Trophoblast cell (in vitro differentiated cells and primary cell): Measurements from ENCODE around the gene SLC5A10.
"Not testable (repeated sequence)": the region's sequence is repeated elsewhere in the genome, so short reads cannot be mapped to it uniquely, and the experiment has no call there.

Experiments used
- DNase-seq, 2 donors: peaks; one replicate each; pipeline ENCODE4 v3.0.0-alpha.2; 2016
- H2AFZ ChIP-seq: 2 replicates; pipeline ENCODE4 v1.6.1; 2013; ENCODE audit warnings: low read length, moderate library complexity, mild to moderate bottlenecking; ENCODE audit not compliant: insufficient read depth, poor library complexity
- H2AK5ac ChIP-seq: 2 replicates; pipeline ENCODE4 v1.6.1; 2013; ENCODE audit warnings: mild to moderate bottlenecking, low read length
- H2BK120ac ChIP-seq: 2 replicates; pipeline ENCODE4 v1.6.1; 2013; ENCODE audit warnings: low read length, mild to moderate bottlenecking, moderate library complexity; ENCODE audit not compliant: insufficient read depth, poor library complexity
- H2BK12ac ChIP-seq: 2 replicates; pipeline ENCODE4 v1.6.1; 2013; ENCODE audit warnings: mild to moderate bottlenecking, low read length, moderate library complexity
- H2BK5ac ChIP-seq: 2 replicates; pipeline ENCODE4 v1.6.1; 2013; ENCODE audit warnings: low read length, low read depth, moderate library complexity, mild to moderate bottlenecking; ENCODE audit not compliant: poor library complexity
- H3K14ac ChIP-seq: 2 replicates; pipeline ENCODE4 v1.6.1; 2013; ENCODE audit warnings: mild to moderate bottlenecking, low read length
- H3K18ac ChIP-seq: 2 replicates; pipeline ENCODE4 v1.6.1; 2013; ENCODE audit warnings: mild to moderate bottlenecking, low read length
- H3K23ac ChIP-seq: 2 replicates; pipeline ENCODE4 v1.6.1; 2013; ENCODE audit warnings: low read length
- H3K27ac ChIP-seq: 2 replicates; pipeline ENCODE4 v1.5.1; 2013; ENCODE audit warnings: low read depth, mild to moderate bottlenecking, inconsistent platforms, low read length, moderate library complexity
- H3K27me3 ChIP-seq: 2 replicates; pipeline ENCODE4 v1.6.1; 2013; ENCODE audit warnings: inconsistent platforms, mild to moderate bottlenecking, low read length, moderate library complexity; ENCODE audit not compliant: insufficient read depth
- H3K36me3 ChIP-seq, 2 experiments: 1 replicate in 1 of 2; 2 replicates in 1 of 2; pipeline ENCODE4 v1.6.1; 2013; ENCODE audit warnings: low read length in 2 of 2, mild to moderate bottlenecking in 2 of 2, moderate library complexity in 1 of 2; ENCODE audit not compliant: insufficient read depth in 2 of 2, control insufficient read depth in 1 of 2
- H3K4ac ChIP-seq: 2 replicates; pipeline ENCODE4 v1.6.1; 2013; ENCODE audit warnings: low read depth, mild to moderate bottlenecking, low read length, moderate library complexity
- H3K4me1 ChIP-seq, 2 experiments: 1 replicate in 1 of 2; 2 replicates in 1 of 2; pipeline ENCODE4 v1.6.1; 2013; ENCODE audit warnings: low read length in 2 of 2, mild to moderate bottlenecking in 2 of 2, moderate library complexity in 1 of 2; ENCODE audit not compliant: insufficient read depth in 2 of 2, control insufficient read depth in 1 of 2
- H3K4me2 ChIP-seq: 2 replicates; pipeline ENCODE4 v1.6.1; 2013; ENCODE audit warnings: inconsistent platforms, mild to moderate bottlenecking, low read length, moderate library complexity
- H3K4me3 ChIP-seq: 2 replicates; pipeline ENCODE4 v1.5.1; 2013; ENCODE audit warnings: mild to moderate bottlenecking, low read depth, low read length, inconsistent platforms
- H3K79me1 ChIP-seq: one replicate; pipeline ENCODE4 v1.6.1; 2013; ENCODE audit warnings: low read length
- H3K79me2 ChIP-seq: 2 replicates; pipeline ENCODE4 v1.6.1; 2013; ENCODE audit warnings: low read length, mild to moderate bottlenecking; ENCODE audit not compliant: control insufficient read depth, insufficient read depth, poor library complexity
- H3K9ac ChIP-seq: 2 replicates; pipeline ENCODE4 v1.6.1; 2013; ENCODE audit warnings: mild to moderate bottlenecking, low read length
- H3K9me3 ChIP-seq: 2 replicates; pipeline ENCODE4 v1.6.1; 2013; ENCODE audit warnings: low read depth, mild to moderate bottlenecking, control low read depth, inconsistent platforms, low read length; ENCODE audit not compliant: insufficient read depth
- H4K12ac ChIP-seq: 2 replicates; pipeline ENCODE4 v1.6.1; 2013; ENCODE audit warnings: low read depth, mild to moderate bottlenecking, low read length, moderate library complexity
- H4K8ac ChIP-seq: 2 replicates; pipeline ENCODE4 v1.6.1; 2013; ENCODE audit warnings: low read depth, mild to moderate bottlenecking, low read length, moderate library complexity
- H4K91ac ChIP-seq: one replicate; pipeline ENCODE4 v1.6.1; 2013; ENCODE audit warnings: low read depth, mild to moderate bottlenecking, low read length, moderate library complexity
- WGBS: extraction: QIAGEN DNeasy Blood & Tissue Kit; methylation state at CpG from one replicate; pipeline ENCODE4 v1.1.7; 2013; ENCODE audit warnings: missing lambda C conversion rate; ENCODE audit not compliant: insufficient read length, insufficient coverage; ENCODE audit errors: extremely low coverage; 5-methylcytosine and 5-hydroxymethylcytosine counted together

Gene SLC5A10

GRCh38 chr17:19032377-19032988, 80.5 kb downstream of the SLC5A10 start:
- H2AFZ ChIP-seq, H2BK5ac ChIP-seq, H4K8ac ChIP-seq, H2AK5ac ChIP-seq, H2BK12ac ChIP-seq, H3K9ac ChIP-seq, H3K14ac ChIP-seq, DNase-seq, H3K18ac ChIP-seq, H3K4me2 ChIP-seq, H2BK120ac ChIP-seq, H3K27ac ChIP-seq, H3K79me1 ChIP-seq, H3K27me3 ChIP-seq, H3K4me3 ChIP-seq, H4K91ac ChIP-seq, H3K4ac ChIP-seq, H3K23ac ChIP-seq, H3K9me3 ChIP-seq, H4K12ac ChIP-seq, H3K79me2 ChIP-seq, H3K36me3 ChIP-seq, H3K4me1 ChIP-seq: not testable (repeated sequence)
- no CpG with 5 or more reads among the region's 24 CpGs for WGBS

GRCh38 chr17:19036186-19036585, 84.2 kb downstream of the SLC5A10 start:
- H3K4me1 ChIP-seq, H3K79me2 ChIP-seq, H2AK5ac ChIP-seq, H3K27ac ChIP-seq, H2AFZ ChIP-seq, H3K9ac ChIP-seq, H3K23ac ChIP-seq, H2BK120ac ChIP-seq, H3K36me3 ChIP-seq, H4K8ac ChIP-seq, H3K79me1 ChIP-seq, H3K4me2 ChIP-seq, H3K4ac ChIP-seq, H4K12ac ChIP-seq, H2BK12ac ChIP-seq, H3K14ac ChIP-seq, H3K9me3 ChIP-seq, H2BK5ac ChIP-seq, DNase-seq, H3K27me3 ChIP-seq, H3K4me3 ChIP-seq, H3K18ac ChIP-seq, H4K91ac ChIP-seq: not testable (repeated sequence)
- no CpG with 5 or more reads among the region's 6 CpGs for WGBS

GRCh38 chr17:19037547-19037946, 85.6 kb downstream of the SLC5A10 start:
- not testable (repeated sequence) for DNase-seq, H3K4me3 ChIP-seq, H3K27ac ChIP-seq, H3K36me3 ChIP-seq, H4K8ac ChIP-seq, H3K14ac ChIP-seq, H2AK5ac ChIP-seq, H3K23ac ChIP-seq, H3K9me3 ChIP-seq, H3K4me1 ChIP-seq, H3K9ac ChIP-seq, H2BK12ac ChIP-seq, H2AFZ ChIP-seq, H2BK120ac ChIP-seq, H4K91ac ChIP-seq, H3K27me3 ChIP-seq, H3K79me2 ChIP-seq, H4K12ac ChIP-seq, H3K4me2 ChIP-seq, H3K18ac ChIP-seq, H2BK5ac ChIP-seq, H3K4ac ChIP-seq, H3K79me1 ChIP-seq
- no CpG with 5 or more reads among the region's 6 CpGs for WGBS

GRCh38 chr17:19038007-19038406, 86.0 kb downstream of the SLC5A10 start:
- H3K79me1 ChIP-seq, H2AFZ ChIP-seq, H2BK5ac ChIP-seq, H3K4me3 ChIP-seq, H3K4ac ChIP-seq, H3K27ac ChIP-seq, H3K27me3 ChIP-seq, DNase-seq, H2AK5ac ChIP-seq, H4K91ac ChIP-seq, H3K9ac ChIP-seq, H2BK12ac ChIP-seq, H3K9me3 ChIP-seq, H2BK120ac ChIP-seq, H3K4me1 ChIP-seq, H4K12ac ChIP-seq, H3K14ac ChIP-seq, H3K79me2 ChIP-seq, H3K36me3 ChIP-seq, H3K4me2 ChIP-seq, H3K18ac ChIP-seq, H4K8ac ChIP-seq, H3K23ac ChIP-seq: not testable (repeated sequence)
- WGBS = no CpG with 5 or more reads among the region's 17 CpGs
